ENCODE results near the gene ZEB1. TPM values are rescaled to one million over a fixed set of nuclear protein-coding genes. Genes with fewer than 3 reads are reported as not detected.
A peak's percentile ranks its signal among the peaks of the same experiment; 100 is the strongest.

The ZEB1 gene
- total RNA-seq, 1 experiment from 2014 or later = 3.2 TPM

- DNase-seq (ENCODE audit: low read depth, low spot score) = no peak
- in situ Hi-C loops (cut with HindIII; ENCODE audit: low pct_unique_long_range_greater_than_20kb, low sequenced_read_pairs) = no loop called here
These were observed 132.8 kb downstream of the ZEB1 start for GRCh38 chr10:31451766-31452165.

- in situ Hi-C loops (cut with HindIII; ENCODE audit: low pct_unique_long_range_greater_than_20kb, low sequenced_read_pairs) = no loop called here
- DNase-seq (ENCODE audit: low read depth, low spot score) = no peak
These were observed 137.5 kb downstream of the ZEB1 start for GRCh38 chr10:31456468-31456867.

- in situ Hi-C loops (cut with HindIII; ENCODE audit: low pct_unique_long_range_greater_than_20kb, low sequenced_read_pairs) = no loop called here
- DNase-seq (ENCODE audit: low read depth, low spot score) = no peak
These were observed 138.8 kb downstream of the ZEB1 start for GRCh38 chr10:31457858-31458257.

GRCh38 chr10:31458974-31459373, 140.0 kb downstream of the ZEB1 start:
- in situ Hi-C loops (cut with HindIII; ENCODE audit: low pct_unique_long_range_greater_than_20kb, low sequenced_read_pairs) = no loop called here
- no peak for DNase-seq (ENCODE audit: low read depth, low spot score)

- in situ Hi-C loops (cut with HindIII; ENCODE audit: low pct_unique_long_range_greater_than_20kb, low sequenced_read_pairs) = no loop called here
These were observed 141.2 kb downstream of the ZEB1 start for GRCh38 chr10:31460242-31460641.

GRCh38 chr10:31464552-31464951, 145.5 kb downstream of the ZEB1 start:
- in situ Hi-C loops (cut with HindIII; ENCODE audit: low pct_unique_long_range_greater_than_20kb, low sequenced_read_pairs) = no loop called here

More at GRCh38 chr10:31460242-31460641, 141.2 kb downstream of the ZEB1 start:
- no peak for DNase-seq (ENCODE audit: low read depth, low spot score)

GRCh38 chr10:31466313-31466712, 147.3 kb downstream of the ZEB1 start:
- no peak for DNase-seq (ENCODE audit: low read depth, low spot score)
- in situ Hi-C loops (cut with HindIII; ENCODE audit: low pct_unique_long_range_greater_than_20kb, low sequenced_read_pairs) = no loop called here

More at GRCh38 chr10:31464552-31464951, 145.5 kb downstream of the ZEB1 start:
- DNase-seq (ENCODE audit: low read depth, low spot score) = no peak

- peak; percentile 22 for DNase-seq (ENCODE audit: low read depth, low spot score)
- in situ Hi-C loops (cut with HindIII; ENCODE audit: low pct_unique_long_range_greater_than_20kb, low sequenced_read_pairs) = no loop called here
These were observed 148.9 kb downstream of the ZEB1 start for GRCh38 chr10:31467791-31468535.

- DNase-seq (ENCODE audit: low read depth, low spot score) = no peak
- in situ Hi-C loops (cut with HindIII; ENCODE audit: low pct_unique_long_range_greater_than_20kb, low sequenced_read_pairs) = no loop called here
These were observed 149.5 kb downstream of the ZEB1 start for GRCh38 chr10:31468536-31468859.

- in situ Hi-C loops (cut with HindIII; ENCODE audit: low pct_unique_long_range_greater_than_20kb, low sequenced_read_pairs) = no loop called here
- no peak for DNase-seq (ENCODE audit: low read depth, low spot score)
These were observed 156.5 kb downstream of the ZEB1 start for GRCh38 chr10:31475519-31475918.

- in situ Hi-C loops (cut with HindIII; ENCODE audit: low pct_unique_long_range_greater_than_20kb, low sequenced_read_pairs) = no loop called here
- no peak for DNase-seq (ENCODE audit: low read depth, low spot score)
These were observed 157.1 kb downstream of the ZEB1 start for GRCh38 chr10:31476088-31476487.

- in situ Hi-C loops (cut with HindIII; ENCODE audit: low pct_unique_long_range_greater_than_20kb, low sequenced_read_pairs) = no loop called here
These were observed 158.6 kb downstream of the ZEB1 start for GRCh38 chr10:31477584-31477983.

GRCh38 chr10:31479752-31480151, 160.7 kb downstream of the ZEB1 start:
- in situ Hi-C loops (cut with HindIII; ENCODE audit: low pct_unique_long_range_greater_than_20kb, low sequenced_read_pairs) = no loop called here

More at GRCh38 chr10:31477584-31477983, 158.6 kb downstream of the ZEB1 start:
- no peak for DNase-seq (ENCODE audit: low read depth, low spot score)

GRCh38 chr10:31483546-31483945, 164.5 kb downstream of the ZEB1 start:
- in situ Hi-C loops (cut with HindIII; ENCODE audit: low pct_unique_long_range_greater_than_20kb, low sequenced_read_pairs) = no loop called here
- DNase-seq (ENCODE audit: low read depth, low spot score) = no peak

More at GRCh38 chr10:31479752-31480151, 160.7 kb downstream of the ZEB1 start:
- no peak for DNase-seq (ENCODE audit: low read depth, low spot score)

- in situ Hi-C loops (cut with HindIII; ENCODE audit: low pct_unique_long_range_greater_than_20kb, low sequenced_read_pairs) = no loop called here
- DNase-seq (ENCODE audit: low read depth, low spot score) = no peak
These were observed 165.6 kb downstream of the ZEB1 start for GRCh38 chr10:31484431-31485135.

- in situ Hi-C loops (cut with HindIII; ENCODE audit: low pct_unique_long_range_greater_than_20kb, low sequenced_read_pairs) = no loop called here
- DNase-seq (ENCODE audit: low read depth, low spot score) = peak; percentile 61
These were observed 172.0 kb downstream of the ZEB1 start for GRCh38 chr10:31490858-31491504.

GRCh38 chr10:31507427-31507826, 188.4 kb downstream of the ZEB1 start:
- no peak for DNase-seq (ENCODE audit: low read depth, low spot score)
- in situ Hi-C loops (cut with HindIII; ENCODE audit: low pct_unique_long_range_greater_than_20kb, low sequenced_read_pairs) = no loop called here

GRCh38 chr10:31508234-31508633, 189.2 kb downstream of the ZEB1 start:
- in situ Hi-C loops (cut with HindIII; ENCODE audit: low pct_unique_long_range_greater_than_20kb, low sequenced_read_pairs) = no loop called here

GRCh38 chr10:31508882-31509281, 189.9 kb downstream of the ZEB1 start:
- in situ Hi-C loops (cut with HindIII; ENCODE audit: low pct_unique_long_range_greater_than_20kb, low sequenced_read_pairs) = no loop called here
- DNase-seq (ENCODE audit: low read depth, low spot score) = no peak

More at GRCh38 chr10:31508234-31508633, 189.2 kb downstream of the ZEB1 start:
- no peak for DNase-seq (ENCODE audit: low read depth, low spot score)

All from SK-MEL-5 (cell line).